K562 (cell line): ENCODE results near the gene ING4. TPM values are rescaled to one million over a fixed set of nuclear protein-coding genes. Genes with fewer than 3 reads are reported as not detected.

Experiments used
- ATAC-seq: fragments of 200-7000 bp; cut with Tn5 transposase; 3 replicates; pipeline ENCODE4 v1.9.1; 2020; ENCODE audit warnings: moderate library complexity
- BruUV-seq: library from RNA; stranded (reverse); fragments of 400-500 nt; replicated peaks from 2 replicates; lab custom pipeline; 2021; lab: Mats Ljungman, UMichigan
- CTCF ChIA-PET: fragments of 300-600 bp; formaldehyde crosslinking; extraction: SDS; loops from one replicate; lab custom pipeline; 2021; ENCODE audit warnings: low intra/inter-chr PET ratio; lab: Yijun Ruan, JAX
- POLR2A ChIA-PET: fragments of 300-600, 350-650 bp; sonication (Branson Sonifier 250); formaldehyde crosslinking; extraction: SDS; loops from one replicate; lab custom pipeline; 2021; ENCODE audit warnings: antibody characterized with exemption, inconsistent platforms; lab: Yijun Ruan, JAX
- DNase-seq, 4 experiments: peaks; one replicate each; pipeline versions ENCODE4 v3.0.0 to v3.0.0-alpha.2; 2011 to 2018; ENCODE audit warnings: low spot score in 3 of 4, mixed read lengths in 3 of 4; ENCODE audit errors: extremely low read depth in 1 of 4
- FAIRE-seq: peaks from 2 replicates; lab custom pipeline; 2011; peaks lifted over from hg19 to GRCh38; lab: Jason Lieb, UNC
- H2AFZ ChIP-seq: 2 replicates; pipeline ENCODE4 v1.6.0; 2011; ENCODE audit warnings: low read depth, low read length, control low read depth, inconsistent platforms
- H3K27ac ChIP-seq: fragments of 200-600 bp; 3 replicates; pipeline ENCODE4 v1.8.0; 2011; ENCODE audit warnings: low read depth, mild to moderate bottlenecking, control low read depth, inconsistent platforms, low read length, moderate library complexity, mixed read lengths; ENCODE audit errors: extremely low read depth
- H3K27me3 ChIP-seq, 2 experiments: fragments of 300-600 bp in 1 of 2; 2 replicates in 1 of 2; 3 replicates in 1 of 2; pipeline versions ENCODE4 v1.6.0 to v1.8.0; 2011; ENCODE audit warnings: inconsistent platforms in 2 of 2, low read length in 2 of 2, mild to moderate bottlenecking in 1 of 2, mixed read lengths in 1 of 2, moderate library complexity in 1 of 2; ENCODE audit not compliant: control insufficient read depth in 2 of 2, insufficient read depth in 2 of 2
- H3K36me3 ChIP-seq: fragments of 300-600 bp; 3 replicates; pipeline ENCODE4 v1.8.0; 2011; ENCODE audit warnings: mild to moderate bottlenecking, low read length, inconsistent platforms; ENCODE audit not compliant: control insufficient read depth, insufficient read depth
- H3K4me1 ChIP-seq, 2 experiments: fragments of 200-600 bp in 1 of 2; replicated peaks in 1 of 2; 2 replicates in 1 of 2; 3 replicates in 1 of 2; pipeline versions ENCODE4 v1.5.1 to v1.8.0; 2011; ENCODE audit warnings: inconsistent platforms in 2 of 2, low read length in 2 of 2, mild to moderate bottlenecking in 1 of 2, mixed read lengths in 1 of 2, moderate library complexity in 1 of 2; ENCODE audit not compliant: control insufficient read depth in 2 of 2, insufficient read depth in 2 of 2
- H3K4me2 ChIP-seq: 2 replicates; pipeline ENCODE4 v1.6.1; 2011; ENCODE audit warnings: low read length, control low read depth, inconsistent platforms, mixed read lengths; ENCODE audit not compliant: insufficient read depth
- H3K4me3 ChIP-seq: fragments of 200-600 bp; sonication (generic), shearing (Covaris generic); 2 replicates; pipeline ENCODE4 v1.5.1; 2016; ENCODE audit warnings: control low read depth, inconsistent platforms
- H3K79me2 ChIP-seq: fragments of 200-600 bp; 3 replicates; pipeline ENCODE4 v1.8.0; 2011; ENCODE audit warnings: low read length, inconsistent platforms; ENCODE audit not compliant: control insufficient read depth, insufficient read depth
- H3K9ac ChIP-seq, 2 experiments: 2 replicates each; pipeline versions ENCODE4 v1.6.0 to v1.6.1; 2011; ENCODE audit warnings: low read depth in 2 of 2, low read length in 2 of 2, control low read depth in 1 of 2, inconsistent platforms in 1 of 2, mild to moderate bottlenecking in 1 of 2, mixed read lengths in 1 of 2; ENCODE audit not compliant: insufficient read depth in 1 of 2
- H3K9me1 ChIP-seq: one replicate; pipeline ENCODE4 v1.6.0; 2011; ENCODE audit warnings: inconsistent platforms, mild to moderate bottlenecking, low read length, moderate library complexity; ENCODE audit not compliant: control insufficient read depth, insufficient read depth
- H3K9me3 ChIP-seq: replicated peaks from 2 replicates; pipeline ENCODE4 v1.5.1; 2011; ENCODE audit warnings: low read depth, low read length, inconsistent platforms; ENCODE audit not compliant: control insufficient read depth, insufficient read depth
- H4K20me1 ChIP-seq: replicated peaks from 2 replicates; pipeline ENCODE4 v1.6.1; 2011; ENCODE audit warnings: low read length, inconsistent platforms, mixed read lengths; ENCODE audit not compliant: control insufficient read depth, insufficient read depth
- CXXC5 ChIP-seq: fragments of 250-450 bp; sonication (Bioruptor Pico); IDR thresholded peaks from 2 replicates; pipeline ENCODE4 v1.8.0; 2022; ENCODE audit warnings: inconsistent platforms, mild to moderate bottlenecking, moderate library complexity
- E2F3 ChIP-seq: fragments of 250-450 bp; sonication (Bioruptor Pico); IDR thresholded peaks from 2 replicates; pipeline ENCODE4 v1.4.0; 2020; ENCODE audit warnings: mild to moderate bottlenecking
- ELF1 ChIP-seq: fragments of 200-800 bp; sonication (Bioruptor generic); IDR thresholded peaks from 2 replicates; pipeline ENCODE4 v1.6.1; 2016; ENCODE audit warnings: missing genetic modification characterization, missing compliant biosample characterization
- ETV1 ChIP-seq: fragments of 450-650 bp; conservative IDR thresholded peaks from 2 replicates; pipeline ENCODE4 v1.6.1; 2016; ENCODE audit warnings: missing genetic modification characterization, control low read depth, low read depth, missing compliant biosample characterization
- PPARD ChIP-seq: fragments of 250-450 bp; sonication (Bioruptor Pico); IDR thresholded peaks from 2 replicates; pipeline ENCODE4 v1.8.0; 2022; ENCODE audit warnings: inconsistent platforms, mild to moderate bottlenecking, moderate library complexity
- SRSF7 ChIP-seq: fragments of 200-400 bp; formaldehyde crosslinking; optimal IDR thresholded peaks from 2 replicates; pipeline ENCODE3; 2017; ENCODE audit warnings: mild to moderate bottlenecking, low read depth, low read length
- ZNF174 ChIP-seq: fragments of 250-450 bp; sonication (Bioruptor Pico); IDR thresholded peaks from 2 replicates; pipeline ENCODE4 v1.4.0; 2020; ENCODE audit warnings: mild to moderate bottlenecking
- ZNF23 ChIP-seq: fragments of 250-450 bp; sonication (Bioruptor Pico); IDR thresholded peaks from 2 replicates; pipeline ENCODE4 v1.4.0; 2020; ENCODE audit warnings: mild to moderate bottlenecking
- ZNF232 ChIP-seq: sonication (generic); formaldehyde crosslinking; IDR thresholded peaks from 2 replicates; pipeline ENCODE4 v1.8.0; 2022; ENCODE audit warnings: mild to moderate bottlenecking, missing genetic modification reagents
- ZNF668 ChIP-seq: fragments of 250-450 bp; sonication (Bioruptor Pico); IDR thresholded peaks from 2 replicates; pipeline ENCODE4 v1.8.0; 2022; ENCODE audit warnings: mild to moderate bottlenecking, inconsistent platforms
- WGBS: fragments of 100-300 bp; shearing (Covaris generic); methylation state at CpG from one replicate; pipeline ENCODE4 v1.1.6; 2016; ENCODE audit warnings: low coverage, mixed read lengths; ENCODE audit not compliant: insufficient coverage; ENCODE audit errors: missing lambda C conversion rate; 5-methylcytosine and 5-hydroxymethylcytosine counted together
- in situ Hi-C: fragments of 300-500 bp; cut with MboI; formaldehyde crosslinking; loops from 4 replicates; pipeline ENCODE4 v1.15.0; 2018; ENCODE audit warnings: inconsistent platforms, mixed read lengths
- intact Hi-C: fragments of 100-400 bp; cut with micrococcal nuclease; formaldehyde crosslinking; loops from 2 replicates; pipeline ENCODE4 v1.14.2; 2022
- polyA plus RNA-seq, 8 experiments: library from polyadenylated mRNA; depleted of rRNA in 4 of 8; stranded (reverse) in 5 of 8; unstranded in 3 of 8; fragments of >200 nt; fragmentation: Nextera tagmentation in 2 of 8; fragmentation: Illumina TruSeq in 1 of 8; extraction: Ambion mirVana in 2 of 8; extraction: Trizol in 1 of 8; gene quantifications; 2 replicates each; pipeline versions ENCODE4 v1.2.1 to v1.2.3, GENCODE V29; 2011 to 2014; ENCODE audit warnings: inconsistent platforms in 1 of 8, missing spikeins in 1 of 8
- total RNA-seq, 7 experiments: library from RNA; depleted of rRNA in 6 of 7; stranded (reverse); fragments of >200 nt in 6 of 7; fragmentation: Illumina TruSeq in 2 of 7; extraction: Trizol in 2 of 7; gene quantifications; 2 replicates each; pipeline versions ENCODE4 v1.2.1 to v1.2.3, GENCODE V29; 2011 to 2021; ENCODE audit warnings: low replicate concordance in 1 of 7
- TF ChIP-seq, protein P1 (sequence below), 3 experiments: fragments of 200-800 bp in 1 of 3; sonication (Bioruptor generic) in 1 of 3; sonication (generic) in 1 of 3; formaldehyde crosslinking in 1 of 3; IDR thresholded peaks; 2 replicates each; pipeline versions ENCODE4 v1.6.1 to v1.8.0; 2016 to 2022; ENCODE audit warnings: mild to moderate bottlenecking in 2 of 3, missing compliant biosample characterization in 2 of 3, missing genetic modification characterization in 2 of 3, missing genetic modification reagents in 1 of 3
- TF ChIP-seq, protein P2 (sequence below): sonication (generic); formaldehyde crosslinking; IDR thresholded peaks from 2 replicates; pipeline ENCODE4 v1.8.0; 2022; ENCODE audit warnings: mild to moderate bottlenecking, missing genetic modification reagents, borderline replicate concordance
- TF ChIP-seq, protein P3 (sequence below): fragments of 450-650 bp; IDR thresholded peaks from 2 replicates; pipeline ENCODE4 v1.6.1; 2016; ENCODE audit warnings: missing biosample characterization, missing genetic modification characterization
- TF ChIP-seq, protein P4 (sequence below): fragments of 450-650 bp; formaldehyde crosslinking; IDR thresholded peaks from 2 replicates; pipeline ENCODE4 v1.4.0; 2020; ENCODE audit warnings: mild to moderate bottlenecking, moderate library complexity

ING4 gene
- total and polyA plus RNA-seq, 9 of the 15 experiments (the other 6 are each of a cell fraction or from before 2014, with no cell fraction given) = 6.6 to 30.2 (median 15.7) TPM

DNA sequence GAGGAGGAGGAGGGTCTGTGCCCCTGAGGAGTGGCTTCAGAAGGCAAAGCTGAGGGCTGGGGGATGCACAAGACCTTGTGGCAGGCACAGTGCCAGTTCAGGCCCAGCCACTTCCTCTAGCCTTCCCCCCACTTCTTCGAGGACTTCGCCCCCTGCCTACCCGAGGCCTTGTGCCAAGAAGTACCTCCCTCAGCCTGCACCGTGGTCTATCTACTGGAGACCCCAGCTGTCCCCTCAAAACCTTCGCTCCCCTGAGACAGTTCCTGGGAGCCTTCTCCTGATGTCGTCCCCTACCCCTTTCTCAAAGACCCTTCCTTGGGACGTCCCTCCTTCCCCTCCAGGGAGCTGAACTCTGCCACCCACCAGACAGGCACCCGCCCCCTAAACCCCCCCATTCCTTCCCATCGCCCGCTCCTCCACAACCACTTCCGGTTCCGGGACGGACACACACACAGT is 25.7 kb upstream of the ING4 start (continued):
- 0 out of 2 replicates have a peak, but pooled peaks have one; percentile 9 for TF ChIP-seq ETV1 (tag)
- TF ChIP-seq ELF1 (tag) = no peak
- TF ChIP-seq CXXC5 (CRISPR knock-in tag) = no peak
- TF ChIP-seq, protein P1, sequence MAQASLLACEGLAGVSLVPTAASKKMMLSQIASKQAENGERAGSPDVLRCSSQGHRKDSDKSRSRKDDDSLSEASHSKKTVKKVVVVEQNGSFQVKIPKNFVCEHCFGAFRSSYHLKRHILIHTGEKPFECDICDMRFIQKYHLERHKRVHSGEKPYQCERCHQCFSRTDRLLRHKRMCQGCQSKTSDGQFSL (CRISPR knock-in tag; IDR thresholded peaks at IDR 0.05) = peak; percentile 90
- TF ChIP-seq, protein P1 (tag; IDR thresholded peaks at IDR 0.05) = no peak
- TF ChIP-seq, protein P2, sequence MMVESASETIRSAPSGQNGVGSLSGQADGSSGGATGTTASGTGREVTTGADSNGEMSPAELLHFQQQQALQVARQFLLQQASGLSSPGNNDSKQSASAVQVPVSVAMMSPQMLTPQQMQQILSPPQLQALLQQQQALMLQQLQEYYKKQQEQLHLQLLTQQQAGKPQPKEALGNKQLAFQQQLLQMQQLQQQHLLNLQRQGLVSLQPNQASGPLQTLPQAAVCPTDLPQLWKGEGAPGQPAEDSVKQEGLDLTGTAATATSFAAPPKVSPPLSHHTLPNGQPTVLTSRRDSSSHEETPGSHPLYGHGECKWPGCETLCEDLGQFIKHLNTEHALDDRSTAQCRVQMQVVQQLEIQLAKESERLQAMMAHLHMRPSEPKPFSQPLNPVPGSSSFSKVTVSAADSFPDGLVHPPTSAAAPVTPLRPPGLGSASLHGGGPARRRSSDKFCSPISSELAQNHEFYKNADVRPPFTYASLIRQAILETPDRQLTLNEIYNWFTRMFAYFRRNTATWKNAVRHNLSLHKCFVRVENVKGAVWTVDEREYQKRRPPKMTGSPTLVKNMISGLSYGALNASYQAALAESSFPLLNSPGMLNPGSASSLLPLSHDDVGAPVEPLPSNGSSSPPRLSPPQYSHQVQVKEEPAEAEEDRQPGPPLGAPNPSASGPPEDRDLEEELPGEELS = no peak

DNA sequence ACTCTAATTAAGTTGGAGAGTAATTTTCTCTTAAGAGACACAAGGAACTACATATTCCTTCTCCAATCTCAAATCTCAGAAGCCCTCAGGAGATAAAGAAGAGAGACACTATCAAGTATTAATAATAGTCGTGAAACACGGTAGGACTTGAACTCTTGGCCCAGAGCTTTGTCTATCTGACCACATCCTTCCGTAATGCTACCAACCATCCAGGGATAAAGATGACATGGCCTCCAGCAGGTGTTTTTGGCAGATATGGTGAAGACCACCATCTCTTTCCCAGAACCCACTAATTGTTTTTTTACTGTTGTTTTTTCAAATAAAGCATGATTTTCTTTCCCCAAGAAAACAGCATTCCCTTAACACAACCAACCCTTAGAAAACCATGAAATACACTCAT is 22.9 kb upstream of the ING4 start:
- 13% methylated on average over 3 of the region's 3 CpGs for WGBS
- H3K4me2 ChIP-seq = 0 out of 2 replicates have a peak overlapping the region, but pooled peaks have one; percentile 99
- TF ChIP-seq, protein P3, sequence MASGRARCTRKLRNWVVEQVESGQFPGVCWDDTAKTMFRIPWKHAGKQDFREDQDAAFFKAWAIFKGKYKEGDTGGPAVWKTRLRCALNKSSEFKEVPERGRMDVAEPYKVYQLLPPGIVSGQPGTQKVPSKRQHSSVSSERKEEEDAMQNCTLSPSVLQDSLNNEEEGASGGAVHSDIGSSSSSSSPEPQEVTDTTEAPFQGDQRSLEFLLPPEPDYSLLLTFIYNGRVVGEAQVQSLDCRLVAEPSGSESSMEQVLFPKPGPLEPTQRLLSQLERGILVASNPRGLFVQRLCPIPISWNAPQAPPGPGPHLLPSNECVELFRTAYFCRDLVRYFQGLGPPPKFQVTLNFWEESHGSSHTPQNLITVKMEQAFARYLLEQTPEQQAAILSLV = no peak
- TF ChIP-seq ZNF232 (CRISPR knock-in tag) (no peak), ZNF668 (CRISPR knock-in tag) (no peak), E2F3 (no peak), ZNF23 (CRISPR knock-in tag) (no peak), SRSF7 (no peak), PPARD (no peak), ZNF174 (CRISPR knock-in tag) (no peak)
- TF ChIP-seq, protein P4, sequence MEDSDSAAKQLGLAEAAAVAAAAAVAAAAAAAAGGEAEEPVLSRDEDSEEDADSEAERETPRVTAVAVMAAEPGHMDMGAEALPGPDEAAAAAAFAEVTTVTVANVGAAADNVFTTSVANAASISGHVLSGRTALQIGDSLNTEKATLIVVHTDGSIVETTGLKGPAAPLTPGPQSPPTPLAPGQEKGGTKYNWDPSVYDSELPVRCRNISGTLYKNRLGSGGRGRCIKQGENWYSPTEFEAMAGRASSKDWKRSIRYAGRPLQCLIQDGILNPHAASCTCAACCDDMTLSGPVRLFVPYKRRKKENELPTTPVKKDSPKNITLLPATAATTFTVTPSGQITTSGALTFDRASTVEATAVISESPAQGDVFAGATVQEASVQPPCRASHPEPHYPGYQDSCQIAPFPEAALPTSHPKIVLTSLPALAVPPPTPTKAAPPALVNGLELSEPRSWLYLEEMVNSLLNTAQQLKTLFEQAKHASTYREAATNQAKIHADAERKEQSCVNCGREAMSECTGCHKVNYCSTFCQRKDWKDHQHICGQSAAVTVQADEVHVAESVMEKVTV = no peak

More for the DNA sequence above, 22.9 kb upstream of the ING4 start:
- in situ Hi-C loops = no loop called here
- POLR2A ChIA-PET = interaction anchor here (0.6 kb wide), 1 partner anchor 135 kb away, joined by 3 read pairs; no protein-coding TSS in a partner anchor
- DNase-seq (no peak), FAIRE-seq (no peak), ATAC-seq (no peak)
- no peak overlapping the region for H3K27ac ChIP-seq
- no TSS peak for BruUV-seq
- CTCF ChIA-PET = no interaction called here
- no peak overlapping the region for H3K9ac ChIP-seq
- H3K79me2 ChIP-seq = peaks cover 89% of the 10 kb centered on the region
- intact Hi-C loops = loop anchor here (5.0 kb wide), 2 partner anchors 36 to 134 kb away; partner anchors contain the start of gene COPS7A
- H3K4me3 ChIP-seq = no peak overlapping the region; the same call in 1 of the 2 replicates
- no peaks in the 10 kb centered on the region; the same call in 1 of the 2 replicates for H4K20me1 ChIP-seq
- no peak overlapping the region for H2AFZ ChIP-seq
- H3K27me3 ChIP-seq = no peaks in the 10 kb centered on the region
- peaks cover 50% of the 10 kb centered on the region for H3K36me3 ChIP-seq
- H3K4me1 ChIP-seq = peaks cover 0 to 5% of the 10 kb centered on the region in 2 experiments; a peak in 1 of 5 replicates
- H3K9me1 ChIP-seq = no peaks in the 10 kb centered on the region
- H3K9me3 ChIP-seq = no peaks in the 10 kb centered on the region
